ENCODE measurements around the gene LRWD1. TPM values are rescaled to one million over a fixed set of nuclear protein-coding genes. Genes with fewer than 3 reads are reported as not detected.

Gene LRWD1
- total and polyA plus RNA-seq, 2 of the 13 experiments (the other 11 are each of a cell fraction or from before 2014, with no cell fraction given) = 8.5 to 16.3 TPM

DNA sequence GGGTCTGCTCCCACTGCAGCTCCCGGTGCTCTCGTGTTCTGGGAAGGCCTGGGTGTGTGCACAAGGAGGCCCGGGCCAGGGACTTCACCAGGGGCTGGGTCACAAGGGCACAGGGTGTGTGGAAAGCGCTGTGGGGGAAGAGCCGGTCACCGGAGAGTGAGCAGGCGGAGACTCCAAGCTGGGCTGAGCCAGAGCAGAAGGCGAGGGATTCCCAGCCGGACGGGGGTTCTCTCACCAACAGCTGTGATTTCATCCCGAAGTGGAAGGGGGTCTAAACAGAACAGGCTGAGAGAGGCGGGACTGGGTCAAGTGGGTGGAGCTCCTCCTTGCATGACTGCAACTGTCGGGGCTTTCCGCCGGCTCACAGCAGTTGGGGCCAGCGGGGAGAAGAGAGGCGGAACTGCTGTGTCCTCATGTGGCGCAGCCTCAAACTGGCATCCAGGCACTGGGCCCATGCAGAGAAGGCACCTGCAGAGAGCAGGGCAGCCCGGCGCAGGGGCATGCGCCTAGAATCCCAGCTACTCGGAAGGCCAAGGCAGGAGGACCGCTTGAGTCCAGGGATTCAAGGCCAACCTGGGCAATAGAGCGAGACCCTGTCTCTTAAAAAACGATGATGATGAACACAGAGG, 39.0 kb upstream of the LRWD1 start:
- no peak for DNase-seq (ENCODE audit: low spot score)
- FAIRE-seq = no peak
- H2AFZ ChIP-seq (ENCODE audit: low read length) = no peak overlapping the region
- H3K4me1 ChIP-seq (ENCODE audit: insufficient read depth, low read length) = no peaks in the 10 kb centered on the region
- BruUV-seq (replicated peaks) = TSS peak; percentile 51
- no peaks in the 10 kb centered on the region for H4K20me1 ChIP-seq (ENCODE audit: insufficient read depth, low read length)
- in situ Hi-C loops (cut with HindIII; ENCODE audit: extremely low pct_ligation_motif_present, low pct_unique_long_range_greater_than_20kb) (no loop called here), intact Hi-C loops (cut with micrococcal nuclease; ENCODE audit: unreplicated experiment) (no loop called here)
- no peak overlapping the region for H3K4me2 ChIP-seq (ENCODE audit: low read depth, low read length)
- H3K9me3 ChIP-seq (ENCODE audit: low read length) = no peaks in the 10 kb centered on the region
- CTCF ChIA-PET (ENCODE audit: low intra/inter-chr PET ratio, low total read pairs) = no interaction called here
- TF ChIP-seq, protein P1, sequence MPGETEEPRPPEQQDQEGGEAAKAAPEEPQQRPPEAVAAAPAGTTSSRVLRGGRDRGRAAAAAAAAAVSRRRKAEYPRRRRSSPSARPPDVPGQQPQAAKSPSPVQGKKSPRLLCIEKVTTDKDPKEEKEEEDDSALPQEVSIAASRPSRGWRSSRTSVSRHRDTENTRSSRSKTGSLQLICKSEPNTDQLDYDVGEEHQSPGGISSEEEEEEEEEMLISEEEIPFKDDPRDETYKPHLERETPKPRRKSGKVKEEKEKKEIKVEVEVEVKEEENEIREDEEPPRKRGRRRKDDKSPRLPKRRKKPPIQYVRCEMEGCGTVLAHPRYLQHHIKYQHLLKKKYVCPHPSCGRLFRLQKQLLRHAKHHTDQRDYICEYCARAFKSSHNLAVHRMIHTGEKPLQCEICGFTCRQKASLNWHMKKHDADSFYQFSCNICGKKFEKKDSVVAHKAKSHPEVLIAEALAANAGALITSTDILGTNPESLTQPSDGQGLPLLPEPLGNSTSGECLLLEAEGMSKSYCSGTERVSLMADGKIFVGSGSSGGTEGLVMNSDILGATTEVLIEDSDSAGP (CRISPR knock-in tag; IDR thresholded peaks at IDR 0.05; ENCODE audit: borderline replicate concordance) = no peak
- TF ChIP-seq SRSF9 (IDR thresholded peaks at IDR 0.05; ENCODE audit: borderline replicate concordance, insufficient read depth, low read depth, low read length, poor library complexity, severe bottlenecking) (no peak), ZNF576 (CRISPR knock-in tag; IDR thresholded peaks at IDR 0.05) (no peak), AGO2 (optimal IDR thresholded peaks at IDR 0.05; ENCODE audit: low read depth, low read length) (peak; percentile 57), ZFP37 (CRISPR knock-in tag; IDR thresholded peaks at IDR 0.05; ENCODE audit: borderline replicate concordance) (no peak), ATF4 (CRISPR knock-in tag; IDR thresholded peaks at IDR 0.05) (no peak), KLF12 (CRISPR knock-in tag; IDR thresholded peaks at IDR 0.05; ENCODE audit: borderline replicate concordance) (no peak), ZNF652 (CRISPR knock-in tag; IDR thresholded peaks at IDR 0.05; ENCODE audit: borderline replicate concordance, low read depth) (no peak)
- ATAC-seq = no peak
- H3K36me3 ChIP-seq (replicated peaks in 1 of 2; ENCODE audit: control insufficient read depth in 1 of 2, insufficient read depth in 2 of 2, low read length in 2 of 2) = peaks cover 22 to 52% of the 10 kb centered on the region in 2 experiments; a peak in 4 of 5 replicates
- no peaks in the 10 kb centered on the region for H3K79me2 ChIP-seq (ENCODE audit: insufficient read depth, low read length)
- POLR2A ChIA-PET = no interaction called here
- H3K4me3 ChIP-seq (replicated peaks in 1 of 3; ENCODE audit: insufficient read depth in 1 of 3, low read depth in 2 of 3, low read length in 3 of 3) = no peak overlapping the region
- H3K9ac ChIP-seq (ENCODE audit: insufficient read depth, low read depth, low read length) = no peak overlapping the region
- WGBS (ENCODE audit: low lambda C conversion rate) = 95% methylated on average over 14 of the region's 25 CpGs
- H3K27me3 ChIP-seq (ENCODE audit: control insufficient read depth in 1 of 2, insufficient read depth in 2 of 2, low read length in 2 of 2) = no peaks in the 10 kb centered on the region
- no peak overlapping the region for H3K27ac ChIP-seq (ENCODE audit: extremely low read length, insufficient read depth, low read length)
